ENCODE data around the gene IFTAP. TPM values are rescaled to one million over a fixed set of nuclear protein-coding genes. Genes with fewer than 3 reads are reported as not detected.

Gene IFTAP
- total RNA-seq, 2 experiments from 2014 or later = 2.3 to 3.6 TPM

- H3K27me3 Mint-ChIP-seq = peaks cover 36% of the 10 kb centered on the region
Observed at GRCh38 chr11:36591433-36591832, 2.9 kb upstream of the IFTAP start.

GRCh38 chr11:36596880-36597279 lies 2.6 kb downstream of the IFTAP start:
- peaks cover 5% of the 10 kb centered on the region for H3K4me1 Mint-ChIP-seq (ENCODE audit: low read depth)
- no peaks in the 10 kb centered on the region for H3K9me3 Mint-ChIP-seq
- CTCF ChIA-PET = no interaction called here
- no peak overlapping the region for H3K27ac Mint-ChIP-seq
- POLR2A ChIA-PET = no interaction called here
- H3K36me3 Mint-ChIP-seq (ENCODE audit: low read depth) = no peaks in the 10 kb centered on the region
- H3K4me3 Mint-ChIP-seq = no peak overlapping the region
- no peak for TF ChIP-seq CTCF (IDR thresholded peaks at IDR 0.05)
- intact Hi-C loops (cut with micrococcal nuclease) = no loop called here
- no peak for DNase-seq
- no peak for ATAC-seq
- peaks cover 27% of the 10 kb centered on the region for H3K27me3 Mint-ChIP-seq

More at GRCh38 chr11:36591433-36591832, 2.9 kb upstream of the IFTAP start:
- Mint-ChIP-seq H3K9me3 (no peaks in the 10 kb centered on the region), H3K4me3 (no peak overlapping the region), H3K36me3 (ENCODE audit: low read depth) (no peaks in the 10 kb centered on the region), H3K4me1 (ENCODE audit: low read depth) (peaks cover 5% of the 10 kb centered on the region), H3K27ac (no peak overlapping the region)
- CTCF ChIA-PET = no interaction called here
- no peak for TF ChIP-seq CTCF (IDR thresholded peaks at IDR 0.05)
- POLR2A ChIA-PET = no interaction called here
- DNase-seq (no peak), ATAC-seq (no peak)
- intact Hi-C loops (cut with micrococcal nuclease) = no loop called here

- ATAC-seq = no peak
- TF ChIP-seq CTCF (IDR thresholded peaks at IDR 0.05) = no peak
- Mint-ChIP-seq H3K27ac (no peak within 1 kb of the TSS), H3K4me1 (ENCODE audit: low read depth) (peaks cover 5% of the 10 kb centered on the region), H3K36me3 (ENCODE audit: low read depth) (no peaks in the 10 kb centered on the region), H3K4me3 (no peak within 1 kb of the TSS), H3K9me3 (no peaks in the 10 kb centered on the region), H3K27me3 (peaks cover 21% of the 10 kb centered on the region)
- CTCF ChIA-PET = no interaction called here
- DNase-seq = no peak
- intact Hi-C loops (cut with micrococcal nuclease) = no loop called here
- POLR2A ChIA-PET = no interaction called here
Observed at GRCh38 chr11:36598051-36598450, 3.7 kb downstream of the IFTAP start, which contains the start of gene RAG2. RAG2 (minus strand) TSS chr11:36598236; CDS start chr11:36594168, 4,068 bp downstream.

- Mint-ChIP-seq H3K9me3 (no peaks in the 10 kb centered on the region), H3K36me3 (ENCODE audit: low read depth) (no peaks in the 10 kb centered on the region), H3K4me3 (no peak overlapping the region), H3K27me3 (peaks cover 6% of the 10 kb centered on the region), H3K4me1 (ENCODE audit: low read depth) (no peaks in the 10 kb centered on the region), H3K27ac (no peak overlapping the region)
- CTCF ChIA-PET = no interaction called here
- TF ChIP-seq CTCF (IDR thresholded peaks at IDR 0.05) = no peak
- no peak for ATAC-seq
- no peak for DNase-seq
- intact Hi-C loops (cut with micrococcal nuclease) = no loop called here
- POLR2A ChIA-PET = no interaction called here
Observed at GRCh38 chr11:36600180-36600579, 5.9 kb downstream of the IFTAP start.

GRCh38 chr11:36601155-36601554 lies 6.9 kb downstream of the IFTAP start:
- Mint-ChIP-seq H3K4me1 (ENCODE audit: low read depth) (no peaks in the 10 kb centered on the region), H3K4me3 (no peak overlapping the region), H3K36me3 (ENCODE audit: low read depth) (no peaks in the 10 kb centered on the region), H3K27ac (no peak overlapping the region), H3K27me3 (peaks cover 6% of the 10 kb centered on the region), H3K9me3 (no peaks in the 10 kb centered on the region)
- intact Hi-C loops (cut with micrococcal nuclease) = no loop called here
- ATAC-seq (no peak), DNase-seq (no peak)
- TF ChIP-seq CTCF (IDR thresholded peaks at IDR 0.05) = no peak
- CTCF ChIA-PET = no interaction called here
- POLR2A ChIA-PET = no interaction called here

All from activated CD8-positive, alpha-beta T cell treated with anti-CD3 and anti-CD28 coated beads for 36 hours (primary cell).